Suprapubic skin (tissue), 4 donors: ENCODE measurements around the gene CCDC201. TPM values are rescaled to one million over a fixed set of nuclear protein-coding genes. Genes with fewer than 3 reads are reported as not detected.
"Not testable (repeated sequence)": the region's sequence is repeated elsewhere in the genome, so short reads cannot be mapped to it uniquely, and the experiment has no call there.

ENCODE experiments used
- DNase-seq, 2 donors: peaks; one replicate each; pipeline ENCODE4 v3.0.0-alpha.2; 2019; ENCODE audit warnings: low spot score in 2 of 2
- H3K27ac ChIP-seq: fragments of 200-600 bp; sonication (generic); one replicate; pipeline ENCODE4 v1.5.1; 2019
- H3K27me3 ChIP-seq: fragments of 200-600 bp; sonication (generic); one replicate; pipeline ENCODE4 v1.5.1; 2019
- H3K36me3 ChIP-seq: fragments of 200-600 bp; sonication (generic); one replicate; pipeline ENCODE4 v1.5.1; 2019
- H3K4me1 ChIP-seq: fragments of 200-600 bp; sonication (generic); one replicate; pipeline ENCODE4 v1.5.1; 2019
- H3K4me3 ChIP-seq: fragments of 200-600 bp; sonication (generic); one replicate; pipeline ENCODE4 v1.5.1; 2019; ENCODE audit warnings: mild to moderate bottlenecking
- H3K9me3 ChIP-seq: fragments of 200-600 bp; sonication (generic); one replicate; pipeline ENCODE4 v1.5.1; 2019
- EP300 ChIP-seq: sonication (generic); formaldehyde crosslinking; IDR thresholded peaks from one replicate; pipeline ENCODE4 v1.6.1; 2017; ENCODE audit warnings: antibody characterized with exemption
- POLR2A ChIP-seq, 2 donors: fragments of 450-650 bp; IDR thresholded peaks; one replicate each; pipeline ENCODE4 v1.6.1; 2017; ENCODE audit warnings: antibody characterized with exemption in 2 of 2, mild to moderate bottlenecking in 2 of 2, moderate library complexity in 2 of 2
- POLR2AphosphoS5 ChIP-seq, 3 donors: sonication (generic); formaldehyde crosslinking; IDR thresholded peaks; one replicate each; pipeline ENCODE4 v1.6.1; 2017; ENCODE audit warnings: antibody characterized with exemption in 3 of 3
- WGBS: methylation state at CpG from one replicate; pipeline ENCODE4 v1.1.5; 2018; 5-methylcytosine and 5-hydroxymethylcytosine counted together
- total RNA-seq, 4 donors: library from RNA; depleted of rRNA; stranded (reverse); fragments of >200 nt; gene quantifications; one replicate each; pipeline ENCODE4 v1.1.0, GENCODE V29; 2016
- TF ChIP-seq, protein P1 (sequence below), 2 donors: fragments of 200-600 bp in 1 of 2; fragments of 450-650 bp in 1 of 2; sonication (generic) in 1 of 2; IDR thresholded peaks; one replicate each; pipeline ENCODE4 v1.5.1; 2016 to 2019; ENCODE audit warnings: antibody characterized with exemption in 2 of 2, mild to moderate bottlenecking in 1 of 2, moderate library complexity in 1 of 2

CCDC201 gene
- total RNA-seq, 4 donors from 2014 or later: not detected

GRCh38 chr7:45818763-45819162 is 54.1 kb downstream of the CCDC201 start:
- not testable (repeated sequence) for DNase-seq, H3K4me1 ChIP-seq, H3K27me3 ChIP-seq, H3K27ac ChIP-seq, H3K4me3 ChIP-seq, H3K36me3 ChIP-seq, H3K9me3 ChIP-seq
- 85% methylated on average over 11 of the region's 12 CpGs for WGBS

- WGBS: 60% methylated on average over 1 of the region's 12 CpGs
- DNase-seq, H3K9me3 ChIP-seq, H3K27ac ChIP-seq, H3K4me1 ChIP-seq, H3K4me3 ChIP-seq, H3K36me3 ChIP-seq, H3K27me3 ChIP-seq: not testable (repeated sequence)
Measured at GRCh38 chr7:45817913-45818312, 55.0 kb downstream of the CCDC201 start.

- H3K4me1 ChIP-seq, H3K27ac ChIP-seq, H3K4me3 ChIP-seq, H3K27me3 ChIP-seq, DNase-seq, H3K9me3 ChIP-seq, H3K36me3 ChIP-seq: not testable (repeated sequence)
- WGBS: 97% methylated on average over 7 of the region's 8 CpGs
Measured at GRCh38 chr7:45817016-45817415, 55.9 kb downstream of the CCDC201 start.

DNA sequence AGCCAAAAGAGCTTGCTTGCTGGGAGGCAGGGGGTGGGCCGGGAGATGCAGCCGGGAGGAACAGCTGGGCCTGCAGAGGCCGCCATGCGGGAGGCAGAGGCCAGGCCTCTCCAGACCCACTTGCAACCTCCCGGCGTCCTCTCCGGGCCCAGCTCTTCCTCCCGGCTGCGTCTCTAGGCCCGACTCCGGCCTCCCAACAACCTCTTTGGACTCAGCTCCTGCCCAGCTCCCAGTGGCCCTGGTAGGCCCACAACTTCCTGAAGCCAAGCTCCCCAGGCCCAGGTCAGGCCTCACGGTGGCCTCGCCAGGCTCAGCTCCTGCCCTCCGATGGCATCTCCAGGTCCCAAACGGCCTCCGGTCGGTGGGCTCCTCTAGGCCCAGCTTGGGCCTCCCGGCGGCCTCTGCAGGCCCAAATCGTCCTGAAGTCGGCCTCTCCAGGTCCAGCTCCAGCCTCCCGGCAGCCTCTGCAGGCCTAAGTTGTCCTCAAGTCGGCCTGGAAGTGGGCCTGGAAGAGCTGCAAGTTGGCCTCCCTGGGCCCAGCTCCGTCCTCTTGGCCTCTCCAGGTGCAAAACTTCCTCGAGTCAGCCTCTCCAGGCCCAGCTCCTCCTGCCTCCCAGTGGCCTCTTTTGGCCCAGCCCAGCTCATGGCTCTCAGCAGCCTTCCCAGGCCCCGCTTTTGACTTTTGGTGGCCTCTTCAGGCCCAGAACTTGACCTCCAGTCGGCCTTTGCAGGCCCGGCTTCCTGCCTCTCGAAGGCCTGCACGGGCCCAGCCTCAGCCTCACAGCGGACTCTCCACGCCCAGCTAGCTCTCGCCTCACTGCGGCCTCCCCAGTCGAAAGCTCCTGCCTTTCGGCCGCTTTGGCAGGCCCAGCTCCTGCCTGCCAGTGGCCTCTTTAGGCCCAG is 58.4 kb downstream of the CCDC201 start:
- H3K27ac ChIP-seq, DNase-seq, H3K9me3 ChIP-seq, H3K4me3 ChIP-seq, H3K4me1 ChIP-seq, H3K36me3 ChIP-seq, H3K27me3 ChIP-seq: not testable (repeated sequence)
- WGBS: 97% methylated on average over 24 of the region's 37 CpGs

GRCh38 chr7:45813771-45814170 is 59.1 kb downstream of the CCDC201 start:
- 86% methylated on average over 10 of the region's 18 CpGs for WGBS
- DNase-seq, H3K27me3 ChIP-seq, H3K4me1 ChIP-seq, H3K9me3 ChIP-seq, H3K36me3 ChIP-seq, H3K27ac ChIP-seq, H3K4me3 ChIP-seq: not testable (repeated sequence)

GRCh38 chr7:45812946-45813345 is 59.9 kb downstream of the CCDC201 start:
- no peak for DNase-seq
- Histone ChIP-seq H3K9me3 (no peaks in the 10 kb centered on the region), H3K4me1 (no peaks in the 10 kb centered on the region), H3K27me3 (no peaks in the 10 kb centered on the region), H3K27ac (no peak overlapping the region), H3K36me3 (peaks cover 9% of the 10 kb centered on the region), H3K4me3 (no peak overlapping the region)
- TF ChIP-seq, protein P1, sequence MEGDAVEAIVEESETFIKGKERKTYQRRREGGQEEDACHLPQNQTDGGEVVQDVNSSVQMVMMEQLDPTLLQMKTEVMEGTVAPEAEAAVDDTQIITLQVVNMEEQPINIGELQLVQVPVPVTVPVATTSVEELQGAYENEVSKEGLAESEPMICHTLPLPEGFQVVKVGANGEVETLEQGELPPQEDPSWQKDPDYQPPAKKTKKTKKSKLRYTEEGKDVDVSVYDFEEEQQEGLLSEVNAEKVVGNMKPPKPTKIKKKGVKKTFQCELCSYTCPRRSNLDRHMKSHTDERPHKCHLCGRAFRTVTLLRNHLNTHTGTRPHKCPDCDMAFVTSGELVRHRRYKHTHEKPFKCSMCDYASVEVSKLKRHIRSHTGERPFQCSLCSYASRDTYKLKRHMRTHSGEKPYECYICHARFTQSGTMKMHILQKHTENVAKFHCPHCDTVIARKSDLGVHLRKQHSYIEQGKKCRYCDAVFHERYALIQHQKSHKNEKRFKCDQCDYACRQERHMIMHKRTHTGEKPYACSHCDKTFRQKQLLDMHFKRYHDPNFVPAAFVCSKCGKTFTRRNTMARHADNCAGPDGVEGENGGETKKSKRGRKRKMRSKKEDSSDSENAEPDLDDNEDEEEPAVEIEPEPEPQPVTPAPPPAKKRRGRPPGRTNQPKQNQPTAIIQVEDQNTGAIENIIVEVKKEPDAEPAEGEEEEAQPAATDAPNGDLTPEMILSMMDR (IDR thresholded peaks at IDR 0.05): no peak
- no peak for TF ChIP-seq EP300
- TF ChIP-seq POLR2A (IDR thresholded peaks at IDR 0.05): no peak
- TF ChIP-seq POLR2AphosphoS5 (IDR thresholded peaks at IDR 0.05): no peak
- WGBS: 88% methylated on average over 18 of the region's 24 CpGs

DNA sequence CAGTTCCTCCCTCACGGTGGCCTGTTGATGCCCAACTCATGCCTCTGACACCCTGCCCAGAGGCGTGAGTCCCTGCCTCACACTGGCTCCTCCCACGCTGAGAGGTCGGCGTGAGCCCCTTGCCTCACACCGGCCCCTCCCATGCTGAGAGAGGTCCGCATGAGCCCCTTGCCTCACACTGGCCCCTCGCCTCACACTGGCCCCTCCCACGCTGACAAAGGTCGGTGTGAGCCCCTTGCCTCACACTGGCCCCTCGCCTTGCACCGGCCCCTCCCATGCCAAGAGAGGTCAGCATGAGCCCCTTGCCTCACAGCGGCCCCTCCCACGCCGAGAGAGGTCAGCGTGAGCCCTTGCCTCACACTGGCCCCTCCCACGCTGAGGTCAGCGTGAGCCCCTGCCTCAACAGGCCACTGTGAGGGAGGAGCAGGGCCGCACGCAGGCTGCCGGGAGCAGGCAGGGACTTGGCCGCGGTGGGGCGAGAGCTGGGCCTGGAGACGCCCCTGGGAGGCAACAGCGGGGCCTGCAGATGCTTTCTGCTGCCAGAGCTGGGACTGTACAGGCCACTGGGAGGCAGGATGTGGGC is 61.1 kb downstream of the CCDC201 start:
- 93% methylated on average over 17 of the region's 26 CpGs for WGBS
- not testable (repeated sequence) for H3K4me3 ChIP-seq, H3K9me3 ChIP-seq, H3K4me1 ChIP-seq, H3K27me3 ChIP-seq, H3K27ac ChIP-seq, DNase-seq
- H3K36me3 ChIP-seq: peaks cover 14% of the 10 kb centered on the region

- not testable (repeated sequence) for H3K9me3 ChIP-seq, H3K4me1 ChIP-seq, DNase-seq, H3K27me3 ChIP-seq, H3K4me3 ChIP-seq, H3K27ac ChIP-seq
- H3K36me3 ChIP-seq: peaks cover 14% of the 10 kb centered on the region
- 95% methylated on average over 20 of the region's 28 CpGs for WGBS
Measured at GRCh38 chr7:45810451-45811005, 62.4 kb downstream of the CCDC201 start.

Other genes with a start within 250 kb of the CCDC201 start
- under 1 TPM in 1 of 4 donors, not detected in 3; 0.48 TPM for gene IGFBP1, start 15.4 kb upstream of the CCDC201 start, total RNA-seq
- gene IGFBP3, start 48.2 kb upstream of the CCDC201 start, total RNA-seq: 100 to 1,000 TPM; 120 to 519 (median 223) TPM